HK-2 (cell line): ENCODE results near the gene ZNF407.

Experiments
- DNase-seq: peaks from one replicate; pipeline ENCODE4 v3.0.0-alpha.2; 2018; ENCODE audit not compliant: unreplicated experiment

ZNF407 gene

GRCh38 chr18:75009878-75010277, 412.2 kb downstream of the ZNF407 start:
- DNase-seq = no peak

- no peak for DNase-seq
Measured at GRCh38 chr18:75010278-75010677, 412.6 kb downstream of the ZNF407 start.

GRCh38 chr18:75010689-75011088, 413.0 kb downstream of the ZNF407 start:
- no peak for DNase-seq

DNA sequence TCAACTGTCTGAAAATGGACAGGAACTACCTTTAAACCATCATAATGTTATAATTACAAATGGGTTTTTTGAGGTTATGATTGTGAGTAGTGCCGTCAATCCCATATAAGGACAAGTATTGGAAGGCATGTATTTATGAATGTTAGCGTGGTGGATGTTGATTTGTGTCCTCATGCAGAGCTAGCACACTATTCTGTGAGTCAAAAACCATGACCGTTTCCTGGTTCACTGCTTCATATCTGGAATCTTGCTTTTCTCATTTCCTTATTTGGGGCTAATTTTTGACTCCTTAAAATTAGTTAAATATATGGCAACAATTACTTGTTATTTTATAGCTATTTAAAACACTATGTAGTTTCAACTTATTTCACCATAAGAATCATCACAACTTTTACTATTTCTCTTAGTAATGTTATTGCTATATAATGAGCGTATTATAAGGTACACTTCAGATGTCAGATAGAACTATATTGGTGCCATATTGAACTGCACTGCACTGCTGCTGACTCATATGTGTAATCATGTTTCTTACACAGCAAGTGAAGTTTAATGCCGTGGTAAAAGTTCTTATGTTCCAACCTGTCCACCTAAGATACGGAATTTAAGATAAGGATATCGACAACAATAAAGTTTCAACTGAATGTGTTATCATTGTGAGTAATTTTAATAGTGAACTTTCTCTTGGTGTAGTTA, 418.5 kb downstream of the ZNF407 start:
- no peak for DNase-seq

DNA sequence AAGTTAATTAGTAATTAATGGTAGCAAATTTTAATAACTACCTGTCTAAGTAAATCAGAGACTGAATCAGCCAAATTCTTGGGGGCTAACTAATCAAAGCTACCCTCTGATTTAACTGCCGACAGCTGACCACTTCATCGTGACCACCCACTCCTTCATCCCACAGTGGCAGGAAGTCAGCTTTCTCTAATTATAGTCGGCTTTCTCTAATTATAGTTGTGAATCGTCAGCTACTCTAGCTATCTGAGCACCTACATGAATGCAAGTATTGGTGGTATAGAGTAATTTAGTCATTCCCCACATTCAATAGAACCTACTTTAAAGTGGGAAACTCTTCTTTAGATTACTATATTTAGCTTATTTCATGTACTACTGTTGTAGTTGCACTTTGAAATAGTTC, 425.8 kb downstream of the ZNF407 start:
- DNase-seq = no peak

- DNase-seq = no peak
Measured at GRCh38 chr18:75024871-75025270, 427.2 kb downstream of the ZNF407 start.

GRCh38 chr18:75025573-75025972, 427.9 kb downstream of the ZNF407 start:
- no peak for DNase-seq

DNA sequence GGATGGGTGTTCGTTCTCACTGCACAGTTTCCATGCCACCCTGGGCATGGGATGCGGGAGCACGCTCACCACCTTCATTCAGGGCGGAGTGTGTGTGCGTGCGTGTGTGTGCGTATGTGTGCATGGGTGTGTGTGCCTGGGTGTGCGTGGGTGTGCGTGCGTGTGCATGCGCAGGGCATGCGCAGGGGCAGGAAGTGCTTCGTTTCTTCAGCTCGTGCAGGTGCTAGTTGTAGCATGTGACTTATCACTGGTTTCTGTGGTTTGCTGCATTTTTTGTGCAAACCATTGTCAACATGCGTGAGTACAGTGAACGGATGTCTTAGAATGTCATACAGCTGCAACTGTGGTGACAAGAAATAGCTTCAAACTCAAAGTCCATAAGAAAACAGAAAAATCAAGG, 431.8 kb downstream of the ZNF407 start:
- no peak for DNase-seq

GRCh38 chr18:75031717-75032317, 434.1 kb downstream of the ZNF407 start:
- DNase-seq = no peak

GRCh38 chr18:75033516-75033915, 435.8 kb downstream of the ZNF407 start:
- DNase-seq = no peak

DNA sequence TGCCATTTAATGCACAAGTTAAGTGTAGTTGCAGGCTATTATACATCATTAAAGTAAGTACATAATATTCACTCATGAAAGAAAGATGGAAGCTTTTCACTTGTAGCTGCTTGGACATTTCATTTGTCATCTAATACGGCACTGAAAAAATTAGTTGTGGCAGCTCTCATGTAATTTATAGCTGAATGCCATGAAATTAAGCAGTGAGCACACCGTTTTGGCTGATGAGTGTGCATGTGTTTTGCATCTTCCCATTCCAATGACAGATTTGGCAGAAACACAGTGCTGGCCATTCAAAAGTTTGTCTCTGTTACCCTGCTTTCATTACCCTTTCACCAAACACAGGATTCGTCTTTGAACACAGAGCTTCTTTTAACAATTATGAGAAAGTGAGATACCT, 437.3 kb downstream of the ZNF407 start:
- DNase-seq = no peak

DNA sequence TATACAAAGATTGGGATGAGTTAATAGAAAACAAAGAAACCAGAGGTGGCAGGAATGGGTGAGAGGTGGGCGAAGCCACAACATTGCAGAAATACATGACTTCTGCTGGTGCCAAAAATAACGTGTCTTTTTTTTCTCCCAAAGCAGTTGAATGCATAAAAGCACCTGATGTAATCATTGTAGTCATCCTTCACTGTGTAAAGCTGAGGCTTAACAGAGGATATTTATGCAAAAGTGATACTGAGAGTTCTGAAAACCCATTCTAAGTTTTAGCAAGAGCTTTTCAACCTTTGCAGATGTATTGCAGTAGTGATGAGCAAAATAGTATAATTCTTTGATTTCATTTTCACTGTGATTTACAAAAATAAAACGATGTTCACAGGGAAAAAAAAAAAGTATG, 438.3 kb downstream of the ZNF407 start:
- DNase-seq = no peak

DNA sequence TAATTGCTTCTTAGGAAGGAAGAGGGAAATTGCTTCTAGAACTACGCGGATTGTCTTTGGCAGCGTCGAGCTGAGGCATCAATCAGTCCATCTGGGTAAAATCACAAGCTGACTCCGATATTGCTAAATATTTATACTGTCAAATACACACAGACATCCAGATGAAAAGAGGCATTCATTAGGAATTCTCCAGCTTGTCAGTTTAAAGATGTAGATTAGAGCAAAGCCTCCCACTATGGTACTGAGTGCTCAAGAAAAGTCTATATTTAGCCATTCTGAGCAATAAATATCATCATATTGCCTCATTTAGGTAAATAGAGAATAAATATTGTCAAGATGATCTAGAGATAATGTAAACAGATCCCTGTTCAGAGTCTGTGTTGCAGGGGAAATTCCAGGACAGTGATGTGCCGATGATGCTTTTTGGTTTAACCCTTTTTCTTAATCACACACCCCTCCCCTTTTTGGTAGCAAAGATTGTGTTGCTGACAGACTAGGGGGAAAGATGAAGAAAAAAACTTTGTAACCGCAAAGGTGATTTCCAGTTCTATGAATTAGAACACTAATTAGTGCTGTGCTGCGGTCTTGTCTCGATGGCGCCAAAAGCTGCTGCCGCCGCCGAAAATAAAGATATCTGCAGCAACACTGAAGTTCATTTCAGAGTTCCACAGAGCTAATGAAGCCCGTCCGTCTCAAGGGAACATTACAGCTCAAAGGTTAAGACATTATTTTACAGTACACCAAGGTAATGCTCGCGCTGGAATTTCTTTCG, 439.4 kb downstream of the ZNF407 start:
- DNase-seq = no peak

- no peak for DNase-seq
Measured at GRCh38 chr18:75037689-75037955, 440.0 kb downstream of the ZNF407 start.

GRCh38 chr18:75041586-75041985, 443.9 kb downstream of the ZNF407 start:
- no peak for DNase-seq

DNA sequence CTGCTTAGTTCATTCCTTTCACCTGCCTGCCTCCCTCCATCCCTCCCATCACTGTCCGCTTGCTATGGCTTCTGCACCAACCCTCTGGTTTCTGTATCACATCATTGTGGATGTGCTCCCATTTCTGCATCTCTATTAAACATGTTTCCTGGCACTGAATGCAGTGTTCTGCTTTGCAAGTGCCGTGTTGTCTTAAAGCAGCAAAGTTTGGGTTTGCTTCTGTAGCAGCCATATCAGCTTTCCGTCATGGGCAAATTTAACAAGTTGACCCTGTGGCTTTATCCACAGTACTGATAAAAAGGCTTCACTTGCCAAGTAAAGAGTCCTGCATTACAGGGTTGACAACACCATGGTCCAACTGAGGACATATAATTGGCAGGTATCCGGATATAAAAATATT, 445.8 kb downstream of the ZNF407 start:
- DNase-seq = no peak

GRCh38 chr18:75044296-75044695, 446.6 kb downstream of the ZNF407 start:
- no peak for DNase-seq

DNA sequence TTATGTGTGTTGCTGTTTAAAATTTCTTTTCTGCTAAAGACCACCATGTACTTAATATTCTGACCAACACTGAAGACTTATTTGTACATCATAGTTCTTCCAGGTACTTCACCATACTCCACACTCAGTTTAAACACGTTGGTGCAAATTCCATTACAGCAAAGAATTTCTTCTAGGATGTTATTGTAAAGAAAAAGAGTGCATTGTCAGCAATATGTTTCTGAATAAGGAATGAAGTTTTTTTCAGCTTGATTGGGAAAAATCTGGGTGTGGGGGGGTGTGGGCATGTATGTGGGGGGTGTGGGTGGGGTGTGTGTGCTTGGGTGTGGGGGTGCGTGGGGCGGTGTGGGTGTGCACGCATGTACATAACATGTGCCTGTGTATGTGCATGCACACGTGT, 447.1 kb downstream of the ZNF407 start:
- no peak for DNase-seq

DNA sequence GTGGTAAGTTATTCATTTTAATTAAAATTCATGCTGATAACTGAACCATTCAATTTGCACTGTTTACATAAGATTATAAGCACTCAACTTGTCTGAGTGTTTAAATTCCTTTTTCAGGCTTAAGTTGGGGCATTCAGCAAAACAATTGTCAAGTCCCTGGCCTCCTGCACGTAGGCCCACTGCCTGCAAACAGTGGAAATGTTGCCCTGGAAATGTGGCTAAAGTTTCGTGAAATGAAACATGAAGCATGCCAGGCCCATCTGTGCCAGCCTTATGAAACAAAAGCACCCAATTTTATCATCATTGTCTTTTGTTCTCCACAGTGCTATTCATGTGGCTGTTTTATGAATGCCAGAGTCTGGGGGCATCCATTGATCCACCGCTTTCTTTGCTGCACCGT, 447.6 kb downstream of the ZNF407 start:
- no peak for DNase-seq

GRCh38 chr18:75047240-75047961, 449.7 kb downstream of the ZNF407 start:
- no peak for DNase-seq

DNA sequence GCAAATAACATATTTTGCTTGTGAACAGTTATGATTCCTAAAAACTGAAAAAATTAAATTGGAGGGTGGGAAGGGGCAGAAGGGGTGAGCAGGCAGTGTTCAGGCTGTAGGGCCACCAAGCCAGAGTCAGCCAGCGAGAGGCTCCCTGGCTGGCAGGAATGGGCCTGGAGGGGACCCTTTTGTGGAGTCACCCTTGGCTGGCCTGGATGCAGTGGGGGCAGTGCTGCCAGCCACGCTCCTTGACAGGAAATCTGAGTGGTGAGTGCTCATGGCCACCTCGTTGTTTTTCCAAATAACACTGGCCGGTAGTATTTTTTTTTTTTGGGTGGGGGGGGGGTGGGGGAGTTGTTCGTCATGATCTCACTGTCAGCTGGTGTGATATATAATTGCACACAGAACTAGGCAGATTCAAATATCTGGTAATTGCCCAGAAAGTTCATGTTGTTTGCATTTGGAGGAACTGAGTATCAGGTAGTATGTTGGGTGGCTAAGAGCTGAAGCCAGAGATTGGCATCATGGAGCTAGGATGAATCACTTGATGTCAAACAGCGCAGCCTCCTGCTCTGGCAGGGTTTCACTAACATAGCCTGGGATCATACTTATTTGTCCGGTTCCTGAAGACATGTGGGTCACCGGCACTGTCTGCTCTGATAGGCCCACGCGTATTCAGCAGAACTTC, 451.2 kb downstream of the ZNF407 start:
- no peak for DNase-seq

GRCh38 chr18:75049455-75049789, 451.8 kb downstream of the ZNF407 start:
- DNase-seq = no peak
